ENCODE data around the gene KDM4F. TPM values are rescaled to one million over a fixed set of nuclear protein-coding genes. Genes with fewer than 3 reads are reported as not detected.
"Not testable (repeated sequence)": the region's sequence is repeated elsewhere in the genome, so short reads cannot be mapped to it uniquely, and the experiment has no call there.

Gene KDM4F
- total and polyA plus RNA-seq, 12 donors: not detected

DNA sequence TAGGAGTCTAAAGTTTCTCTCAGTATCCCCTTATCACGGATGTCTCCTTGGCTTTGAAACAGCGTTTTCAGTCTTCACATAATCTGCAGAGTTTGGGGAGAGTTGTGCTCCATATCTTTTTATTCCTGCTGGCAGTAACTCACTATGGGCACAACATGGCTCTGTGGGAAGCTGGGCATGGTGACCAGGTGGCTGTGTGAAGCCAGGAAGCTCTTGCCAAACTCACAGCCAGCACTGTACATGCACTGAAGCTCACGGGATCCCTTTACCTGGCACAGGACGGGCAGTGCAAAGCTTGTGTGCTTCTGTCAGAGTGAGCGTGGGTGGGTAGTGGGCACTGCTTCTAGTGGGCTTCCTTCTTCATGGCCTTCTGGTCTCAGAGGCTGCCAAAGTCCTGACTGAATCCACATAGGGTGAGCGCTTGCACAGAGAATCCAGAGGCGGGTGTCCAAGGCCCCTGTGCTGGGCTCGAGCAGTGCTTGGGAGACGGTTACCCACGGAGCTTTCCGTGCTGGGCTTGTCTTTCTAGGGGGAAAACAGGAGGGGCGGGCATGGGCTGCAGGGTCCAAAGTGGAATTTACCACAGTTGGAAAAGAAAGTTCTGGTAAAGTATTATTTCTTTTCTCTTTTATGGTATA, 34.9 kb upstream of the KDM4F start:
- DNase-seq: no peak
- H3K4me3 ChIP-seq: no peak overlapping the region
- TF ChIP-seq POLR2A (IDR thresholded peaks at IDR 0.05): no peak
- TF ChIP-seq, protein P1, sequence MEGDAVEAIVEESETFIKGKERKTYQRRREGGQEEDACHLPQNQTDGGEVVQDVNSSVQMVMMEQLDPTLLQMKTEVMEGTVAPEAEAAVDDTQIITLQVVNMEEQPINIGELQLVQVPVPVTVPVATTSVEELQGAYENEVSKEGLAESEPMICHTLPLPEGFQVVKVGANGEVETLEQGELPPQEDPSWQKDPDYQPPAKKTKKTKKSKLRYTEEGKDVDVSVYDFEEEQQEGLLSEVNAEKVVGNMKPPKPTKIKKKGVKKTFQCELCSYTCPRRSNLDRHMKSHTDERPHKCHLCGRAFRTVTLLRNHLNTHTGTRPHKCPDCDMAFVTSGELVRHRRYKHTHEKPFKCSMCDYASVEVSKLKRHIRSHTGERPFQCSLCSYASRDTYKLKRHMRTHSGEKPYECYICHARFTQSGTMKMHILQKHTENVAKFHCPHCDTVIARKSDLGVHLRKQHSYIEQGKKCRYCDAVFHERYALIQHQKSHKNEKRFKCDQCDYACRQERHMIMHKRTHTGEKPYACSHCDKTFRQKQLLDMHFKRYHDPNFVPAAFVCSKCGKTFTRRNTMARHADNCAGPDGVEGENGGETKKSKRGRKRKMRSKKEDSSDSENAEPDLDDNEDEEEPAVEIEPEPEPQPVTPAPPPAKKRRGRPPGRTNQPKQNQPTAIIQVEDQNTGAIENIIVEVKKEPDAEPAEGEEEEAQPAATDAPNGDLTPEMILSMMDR (IDR thresholded peaks at IDR 0.05): no peak
- no peaks in the 10 kb centered on the region for H3K4me1 ChIP-seq (replicated peaks in 1 of 2)
- H3K27me3 ChIP-seq: no peaks in the 10 kb centered on the region
- H3K27ac ChIP-seq: no peak overlapping the region
- no peaks in the 10 kb centered on the region for H3K36me3 ChIP-seq (replicated peaks in 1 of 2)
- H3K9me3 ChIP-seq (replicated peaks in 1 of 3): no peaks in the 10 kb centered on the region
- intact Hi-C loops (cut with DNase I): no loop called here
- 86 to 90% (median 87%) methylated on average over 10 to 12 of the region's 12 CpGs for WGBS, 4 donors

GRCh38 chr11:95016139-95016538, 33.1 kb upstream of the KDM4F start:
- Histone ChIP-seq H3K4me3 (no peak overlapping the region), H3K27ac (no peak overlapping the region), H3K9me3 (replicated peaks in 1 of 3) (no peaks in the 10 kb centered on the region), H3K36me3 (replicated peaks in 1 of 2) (no peaks in the 10 kb centered on the region), H3K4me1 (replicated peaks in 1 of 2) (no peaks in the 10 kb centered on the region), H3K27me3 (no peaks in the 10 kb centered on the region)
- 69 to 76% (median 74%) methylated on average over 2 of the region's 2 CpGs for WGBS, 4 donors
- intact Hi-C loops (cut with DNase I): no loop called here
- no peak for DNase-seq
- TF ChIP-seq, protein P1 (IDR thresholded peaks at IDR 0.05): no peak
- TF ChIP-seq POLR2A (IDR thresholded peaks at IDR 0.05): no peak

DNA sequence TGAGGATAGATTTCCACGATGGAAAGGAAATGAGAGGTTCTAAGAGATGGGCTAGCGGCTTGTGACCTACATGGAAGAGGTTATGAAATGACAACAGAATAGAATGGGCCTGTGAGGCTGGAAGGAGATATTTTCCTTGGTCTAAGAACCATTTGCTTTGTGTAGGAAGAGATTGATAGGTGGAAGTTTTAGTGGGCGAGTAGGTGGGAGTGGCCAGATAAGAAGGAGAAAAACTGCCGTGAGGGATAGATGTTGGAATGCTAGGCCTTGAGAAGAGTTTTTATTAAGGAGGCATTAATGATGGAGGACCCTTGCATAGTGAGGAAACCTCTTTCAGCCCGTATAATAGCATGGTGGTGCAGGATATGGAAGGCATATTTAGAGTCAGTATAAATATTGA, 27.8 kb upstream of the KDM4F start:
- WGBS, 4 donors: 81 to 87% (median 86%) methylated on average over 5 of the region's 5 CpGs
- H3K27me3 ChIP-seq; H3K36me3 ChIP-seq (replicated peaks in 1 of 2); intact Hi-C loops (cut with DNase I); H3K4me1 ChIP-seq (replicated peaks in 1 of 2); DNase-seq; H3K9me3 ChIP-seq (replicated peaks in 1 of 3); H3K4me3 ChIP-seq; H3K27ac ChIP-seq: not testable (repeated sequence)

DNA sequence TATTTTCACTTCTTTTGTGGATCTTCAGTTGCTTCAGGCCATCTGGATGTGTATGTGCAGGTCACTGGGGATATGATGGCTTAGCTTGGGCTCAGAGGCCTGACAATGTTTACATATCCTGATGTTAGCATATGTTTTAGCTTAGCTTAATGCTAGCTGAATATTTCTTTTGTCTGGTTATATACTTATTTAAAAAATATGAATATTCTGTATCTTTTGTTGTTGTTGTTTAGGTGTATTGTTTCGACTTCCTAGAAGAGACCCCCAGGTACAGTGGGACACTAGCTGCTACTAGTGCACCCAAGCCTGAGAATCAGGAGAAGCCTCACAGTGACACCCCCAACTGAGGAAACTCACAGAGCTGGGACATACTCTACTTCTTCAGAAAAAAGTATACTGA, 24.3 kb upstream of the KDM4F start, which contains the start of gene KDM4E:
TSS of gene KDM4E (plus strand) at position 301 of the 400 bp plus-strand sequence. CDS start 300 bp downstream, outside the sequence.
- no peak for DNase-seq
- no peaks in the 10 kb centered on the region for H3K9me3 ChIP-seq (replicated peaks in 1 of 3)
- TF ChIP-seq POLR2A (IDR thresholded peaks at IDR 0.05): no peak
- TF ChIP-seq, protein P1 (IDR thresholded peaks at IDR 0.05): no peak
- 86 to 100% (median 91%) methylated on average over 1 of the region's 1 CpG for WGBS, 4 donors
- intact Hi-C loops (cut with DNase I): no loop called here
- no peak within 1 kb of the TSS for H3K4me3 ChIP-seq
- no peaks in the 10 kb centered on the region for H3K36me3 ChIP-seq (replicated peaks in 1 of 2)
- H3K27me3 ChIP-seq: no peaks in the 10 kb centered on the region
- no peaks in the 10 kb centered on the region for H3K4me1 ChIP-seq (replicated peaks in 1 of 2)
- H3K27ac ChIP-seq: no peak within 1 kb of the TSS

GRCh38 chr11:95025594-95025993, 23.6 kb upstream of the KDM4F start:
- intact Hi-C loops (cut with DNase I); H3K36me3 ChIP-seq (replicated peaks in 1 of 2); DNase-seq: not testable (repeated sequence)

More at GRCh38 chr11:95025594-95025993, 23.6 kb upstream of the KDM4F start:
- H3K27ac ChIP-seq; H3K4me1 ChIP-seq (replicated peaks in 1 of 2); H3K4me3 ChIP-seq; H3K9me3 ChIP-seq (replicated peaks in 1 of 3); H3K27me3 ChIP-seq: not testable (repeated sequence)
- 85 to 94% (median 91%) methylated on average over 5 to 8 of the region's 9 CpGs for WGBS, 4 donors

Measured in adrenal gland (tissue), 12 donors.